H1 (cell line): ENCODE measurements around the gene IBSP. TPM values are rescaled to one million over a fixed set of nuclear protein-coding genes. Genes with fewer than 3 reads are reported as not detected.

Experiments used
- CTCF ChIA-PET: fragments of 300-600 bp; sonication (Branson Sonifier 250); formaldehyde crosslinking; loops from one replicate; lab custom pipeline; 2021; ENCODE audit not compliant: partially characterized antibody; lab: Charles Lee
- POLR2A ChIA-PET: fragments of 300-600 bp; sonication (Branson Sonifier 250); formaldehyde crosslinking; loops from one replicate; lab custom pipeline; 2021; ENCODE audit warnings: inconsistent platforms; ENCODE audit not compliant: partially characterized antibody; lab: Charles Lee
- DNase-seq, 2 experiments: peaks; one replicate each; pipeline versions ENCODE4 v3.0.0 to v3.0.0-alpha.2; 2010 to 2022; ENCODE audit warnings: low spot score in 2 of 2, low read depth in 1 of 2, mixed read lengths in 1 of 2
- FAIRE-seq: peaks from 2 replicates; lab custom pipeline; 2011; peaks lifted over from hg19 to GRCh38; lab: Jason Lieb, UNC
- H2AFZ ChIP-seq: 2 replicates; pipeline ENCODE4 v1.8.1; 2012; ENCODE audit warnings: low read length, inconsistent platforms
- H2AK5ac ChIP-seq: 2 replicates; pipeline ENCODE4 v1.6.1; 2013; ENCODE audit warnings: low read depth, low read length
- H2BK120ac ChIP-seq: replicated peaks from 2 replicates; pipeline ENCODE3; 2013; ENCODE audit warnings: low read depth, low read length, inconsistent platforms
- H2BK12ac ChIP-seq: 2 replicates; pipeline ENCODE4 v1.6.1; 2013; ENCODE audit warnings: low read depth, low read length
- H2BK15ac ChIP-seq: 2 replicates; pipeline ENCODE4 v1.6.1; 2013; ENCODE audit warnings: low read length
- H2BK20ac ChIP-seq: 2 replicates; pipeline ENCODE4 v1.6.1; 2013; ENCODE audit warnings: low read length
- H2BK5ac ChIP-seq: 2 replicates; pipeline ENCODE4 v1.6.1; 2013; ENCODE audit warnings: low read depth, low read length
- H3K14ac ChIP-seq: 2 replicates; pipeline ENCODE4 v1.6.1; 2013; ENCODE audit warnings: inconsistent platforms; ENCODE audit not compliant: insufficient read length
- H3K18ac ChIP-seq: 2 replicates; pipeline ENCODE4 v1.6.1; 2013; ENCODE audit warnings: low read length; ENCODE audit errors: extremely low read depth
- H3K23ac ChIP-seq: 2 replicates; pipeline ENCODE4 v1.6.1; 2013; ENCODE audit warnings: inconsistent platforms; ENCODE audit not compliant: insufficient read length
- H3K23me2 ChIP-seq: 2 replicates; pipeline ENCODE4 v1.6.1; 2013; ENCODE audit warnings: low read depth, low read length
- H3K27ac ChIP-seq: 2 replicates; pipeline ENCODE4 v1.6.1; 2011; ENCODE audit warnings: low read depth, low read length, inconsistent platforms
- H3K27me3 ChIP-seq, 4 experiments: replicated peaks in 1 of 4; 1 replicate in 1 of 4; 2 replicates in 3 of 4; pipeline versions ENCODE4 v1.6.1 to v1.8.1; 2011 to 2013; ENCODE audit warnings: low read length in 3 of 4, mild to moderate bottlenecking in 3 of 4, inconsistent platforms in 2 of 4, mixed read lengths in 2 of 4, moderate library complexity in 1 of 4; ENCODE audit not compliant: control insufficient read depth in 3 of 4, insufficient read depth in 3 of 4; ENCODE audit errors: extremely low read depth in 1 of 4
- H3K36me3 ChIP-seq, 4 experiments: 2 replicates each; pipeline versions ENCODE4 v1.6.1 to v1.8.1; 2011 to 2013; ENCODE audit warnings: mild to moderate bottlenecking in 4 of 4, low read length in 3 of 4, moderate library complexity in 2 of 4, control low read depth in 1 of 4, inconsistent platforms in 1 of 4; ENCODE audit not compliant: insufficient read depth in 4 of 4, control insufficient read depth in 2 of 4
- H3K4ac ChIP-seq: replicated peaks from 2 replicates; pipeline ENCODE3; 2013; ENCODE audit warnings: low read length, low read depth, mixed read lengths, inconsistent platforms; ENCODE audit not compliant: insufficient read length
- H3K4me1 ChIP-seq, 4 experiments: replicated peaks in 1 of 4; 1 replicate in 1 of 4; 2 replicates in 3 of 4; pipeline versions ENCODE4 v1.6.1 to v1.8.1; 2011 to 2013; ENCODE audit warnings: low read length in 3 of 4, inconsistent platforms in 2 of 4, mixed read lengths in 1 of 4; ENCODE audit not compliant: insufficient read depth in 4 of 4, control insufficient read depth in 3 of 4
- H3K4me2 ChIP-seq, 2 experiments: 2 replicates each; pipeline versions ENCODE4 v1.6.1 to v1.8.1; 2011 to 2013; ENCODE audit warnings: low read depth in 2 of 2, low read length in 2 of 2, control low read depth in 1 of 2, inconsistent platforms in 1 of 2, mild to moderate bottlenecking in 1 of 2; ENCODE audit not compliant: insufficient read depth in 1 of 2
- H3K4me3 ChIP-seq, 4 experiments: fragments of 200-600, 300-600 bp in 1 of 4; sonication (generic), shearing (Covaris generic), sonication (Bioruptor Twin) in 1 of 4; 2 replicates each; pipeline versions ENCODE4 v1.5.1 to v1.8.1; 2011 to 2016; ENCODE audit warnings: low read length in 4 of 4, low read depth in 3 of 4, control low read depth in 2 of 4, inconsistent platforms in 2 of 4, mild to moderate bottlenecking in 2 of 4, mixed read lengths in 1 of 4, moderate library complexity in 1 of 4; ENCODE audit not compliant: insufficient read depth in 2 of 4; ENCODE audit errors: extremely low read depth in 1 of 4
- H3K56ac ChIP-seq: replicated peaks from 2 replicates; pipeline ENCODE3; 2013; ENCODE audit warnings: low read depth, mild to moderate bottlenecking, mixed read lengths, low read length, inconsistent platforms; ENCODE audit not compliant: insufficient read length
- H3K79me1 ChIP-seq: 2 replicates; pipeline ENCODE4 v1.6.1; 2013; ENCODE audit warnings: low read depth, low read length, control low read depth
- H3K79me2 ChIP-seq, 2 experiments: 2 replicates each; pipeline versions ENCODE4 v1.6.1 to v1.8.1; 2012 to 2013; ENCODE audit warnings: low read length in 2 of 2, mild to moderate bottlenecking in 2 of 2, inconsistent platforms in 1 of 2; ENCODE audit not compliant: insufficient read depth in 2 of 2, control insufficient read depth in 1 of 2
- H3K9ac ChIP-seq, 4 experiments: replicated peaks in 1 of 4; 1 replicate in 1 of 4; 2 replicates in 3 of 4; pipeline versions ENCODE4 v1.6.1 to v1.8.1; 2011 to 2013; ENCODE audit warnings: low read depth in 3 of 4, low read length in 3 of 4, control low read depth in 2 of 4, mild to moderate bottlenecking in 2 of 4, moderate library complexity in 2 of 4, inconsistent platforms in 1 of 4; ENCODE audit errors: extremely low read depth in 1 of 4
- H3K9me3 ChIP-seq, 2 experiments: 2 replicates each; pipeline versions ENCODE4 v1.6.1 to v1.8.1; 2012 to 2013; ENCODE audit warnings: mild to moderate bottlenecking in 2 of 2, moderate library complexity in 2 of 2, control low read depth in 1 of 2, inconsistent platforms in 1 of 2, low read depth in 1 of 2, low read length in 1 of 2, mixed read lengths in 1 of 2; ENCODE audit not compliant: insufficient read depth in 2 of 2
- H4K20me1 ChIP-seq, 2 experiments: replicated peaks in 1 of 2; 2 replicates each; pipeline versions ENCODE3 to v1.8.1; 2011 to 2013; ENCODE audit warnings: inconsistent platforms in 2 of 2, low read length in 2 of 2, mild to moderate bottlenecking in 1 of 2; ENCODE audit not compliant: insufficient read depth in 2 of 2, control insufficient read depth in 1 of 2
- H4K5ac ChIP-seq: 2 replicates; pipeline ENCODE4 v1.6.1; 2013; ENCODE audit warnings: low read length, low read depth, mixed read lengths, inconsistent platforms; ENCODE audit not compliant: insufficient read length
- H4K8ac ChIP-seq: 2 replicates; pipeline ENCODE4 v1.8.0; 2013; ENCODE audit warnings: mild to moderate bottlenecking, moderate library complexity, low read length, inconsistent platforms; ENCODE audit not compliant: insufficient read depth; ENCODE audit errors: extremely low read depth
- H4K91ac ChIP-seq: replicated peaks from 2 replicates; pipeline ENCODE3; 2013; ENCODE audit warnings: low read length, mixed read lengths, inconsistent platforms; ENCODE audit not compliant: insufficient read length
- ATF2 ChIP-seq: IDR thresholded peaks from 2 replicates; pipeline ENCODE4 v1.6.1; 2012; ENCODE audit warnings: low read length, inconsistent platforms
- BRCA1 ChIP-seq: IDR thresholded peaks from 2 replicates; pipeline ENCODE4 v1.6.1; 2012; ENCODE audit warnings: low read depth, low read length, improper control_type of control experiment
- CBX5 ChIP-seq: fragments of 300-800, 300-1000 bp; sonication (generic); IDR thresholded peaks from 2 replicates; pipeline ENCODE4 v1.7.1; 2016; ENCODE audit warnings: antibody characterized with exemption, low read length, low read depth
- CHD1 ChIP-seq: IDR thresholded peaks from 2 replicates; pipeline ENCODE4 v1.6.1; 2012; ENCODE audit warnings: low read depth, low read length, improper control_type of control experiment
- JUN ChIP-seq: IDR thresholded peaks from 2 replicates; pipeline ENCODE4 v1.6.1; 2011; ENCODE audit warnings: low read depth, mild to moderate bottlenecking, improper control_type of control experiment, low read length
- MAX ChIP-seq: IDR thresholded peaks from 2 replicates; pipeline ENCODE4 v1.6.1; 2012; ENCODE audit warnings: inconsistent platforms
- POLR2AphosphoS5 ChIP-seq: IDR thresholded peaks from 2 replicates; pipeline ENCODE4 v1.6.1; 2011; ENCODE audit warnings: low read depth, low read length
- POU5F1 ChIP-seq: IDR thresholded peaks from 2 replicates; pipeline ENCODE4 v1.6.1; 2011; ENCODE audit warnings: low read depth, mild to moderate bottlenecking, low read length, moderate library complexity
- SUZ12 ChIP-seq: fragments of 200-600 bp; sonication (generic); IDR thresholded peaks from 2 replicates; pipeline ENCODE4 v1.6.1; 2012; ENCODE audit warnings: mild to moderate bottlenecking, inconsistent platforms, low read length, moderate library complexity, mixed read lengths
- ZNF274 ChIP-seq: IDR thresholded peaks from 2 replicates; pipeline ENCODE4 v1.7.0; 2012; ENCODE audit warnings: low read length, borderline replicate concordance; ENCODE audit errors: extremely low read depth
- WGBS, 2 experiments: shearing (Covaris generic) in 1 of 2; methylation state at CpG; one replicate each; pipeline versions ENCODE4 v1.1.6 to v1.1.7; 2013 to 2015; ENCODE audit warnings: low lambda C conversion rate in 2 of 2, mixed read lengths in 2 of 2, inconsistent platforms in 1 of 2, low coverage in 1 of 2, missing lambda C conversion rate in 1 of 2; ENCODE audit not compliant: insufficient replicate concordance in 2 of 2, insufficient coverage in 1 of 2, insufficient read length in 1 of 2; ENCODE audit errors: extremely low coverage in 1 of 2, missing lambda C conversion rate in 1 of 2; 5-methylcytosine and 5-hydroxymethylcytosine counted together
- polyA plus RNA-seq, 7 experiments: library from polyadenylated mRNA; depleted of rRNA in 3 of 7; stranded (reverse) in 5 of 7; unstranded in 2 of 7; fragments of >200 nt in 5 of 7; fragments of 200-250 nt in 2 of 7; gene quantifications; 1 replicate in 5 of 7; 2 replicates in 1 of 7; 4 replicates in 1 of 7; pipeline versions ENCODE4 v1.2.1 to v1.2.3, GENCODE V29; 2011 to 2013; ENCODE audit warnings: missing spikeins in 2 of 7, mixed read lengths in 2 of 7
- total RNA-seq: library from RNA; stranded (reverse); fragmentation: NEBNext Ultra II Directional; extraction: Animal tissue kit (Norgen Biotek cat#: 25700); gene quantifications from 2 replicates; pipeline ENCODE4 v1.2.1, GENCODE V29; 2021

IBSP gene
- total and polyA plus RNA-seq, 2 of the 8 experiments (the other 6 are each of a cell fraction or from before 2014, with no cell fraction given): not detected

- Histone ChIP-seq H4K8ac (no peak overlapping the region), H2AK5ac (no peak overlapping the region), H2BK120ac (no peak overlapping the region), H3K56ac (no peak overlapping the region), H3K9ac (no peak overlapping the region), H3K14ac (no peak overlapping the region), H3K27me3 (no peaks in the 10 kb centered on the region), H2AFZ (no peak overlapping the region), H3K9me3 (no peaks in the 10 kb centered on the region), H3K23ac (no peak overlapping the region), H2BK20ac (no peak overlapping the region), H2BK15ac (peak overlapping the region; percentile 34; the same call in 1 of the 2 replicates), H3K4ac (no peak overlapping the region), H3K4me2 (no peak overlapping the region), H3K36me3 (no peaks in the 10 kb centered on the region), H3K4me1 (peaks cover 0 to 14% (median 6%) of the 10 kb centered on the region in 4 experiments; a peak in 6 of 7 replicates), H4K91ac (no peak overlapping the region), H3K18ac (no peak overlapping the region), H3K79me1 (no peaks in the 10 kb centered on the region), H3K79me2 (peaks cover 0 to 11% of the 10 kb centered on the region in 2 experiments; a peak in 2 of 4 replicates), H3K23me2 (no peaks in the 10 kb centered on the region), H3K4me3 (no peak overlapping the region), H4K5ac (no peak overlapping the region), H4K20me1 (no peaks in the 10 kb centered on the region), H2BK5ac (no peak overlapping the region; the same call in 1 of the 2 replicates), H2BK12ac (peak overlapping the region; percentile 77), H3K27ac (no peak overlapping the region)
- no peak for FAIRE-seq
- no peak for DNase-seq
- ChIA-PET POLR2A (interaction anchor here (1.2 to 19.5 kb wide), 2 partner anchors 78 to 84 kb away, joined by 3 to 369 read pairs; no protein-coding TSS in a partner anchor), CTCF (interaction anchor here (1.0 to 4.6 kb wide), 11 partner anchors 9 to 306 kb away, joined by 3 to 93 read pairs (median 11); partner anchors contain the start of gene SPP1)
- whole genome bisulfite sequencing, 2 experiments: 95% methylated on average over 8 of the region's 8 CpGs; no CpG with 5 or more reads in 1 of the 2 experiments
- no peak for TF ChIP-seq POU5F1
- no peak for TF ChIP-seq BRCA1
- TF ChIP-seq POLR2AphosphoS5: no peak
- TF ChIP-seq MAX: no peak
- no peak for TF ChIP-seq ATF2
- no peak for TF ChIP-seq SUZ12
- TF ChIP-seq CBX5: no peak
- TF ChIP-seq JUN: no peak
- no peak for TF ChIP-seq ZNF274
- no peak for TF ChIP-seq CHD1
Observed at GRCh38 chr4:87851332-87851731, 52.0 kb downstream of the IBSP start.
